ENCODE measurements around the gene GCK. TPM values are rescaled to one million over a fixed set of nuclear protein-coding genes. Genes with fewer than 3 reads are reported as not detected.

GCK gene
- total RNA-seq, 1 donor from 2014 or later: not detected

DNA sequence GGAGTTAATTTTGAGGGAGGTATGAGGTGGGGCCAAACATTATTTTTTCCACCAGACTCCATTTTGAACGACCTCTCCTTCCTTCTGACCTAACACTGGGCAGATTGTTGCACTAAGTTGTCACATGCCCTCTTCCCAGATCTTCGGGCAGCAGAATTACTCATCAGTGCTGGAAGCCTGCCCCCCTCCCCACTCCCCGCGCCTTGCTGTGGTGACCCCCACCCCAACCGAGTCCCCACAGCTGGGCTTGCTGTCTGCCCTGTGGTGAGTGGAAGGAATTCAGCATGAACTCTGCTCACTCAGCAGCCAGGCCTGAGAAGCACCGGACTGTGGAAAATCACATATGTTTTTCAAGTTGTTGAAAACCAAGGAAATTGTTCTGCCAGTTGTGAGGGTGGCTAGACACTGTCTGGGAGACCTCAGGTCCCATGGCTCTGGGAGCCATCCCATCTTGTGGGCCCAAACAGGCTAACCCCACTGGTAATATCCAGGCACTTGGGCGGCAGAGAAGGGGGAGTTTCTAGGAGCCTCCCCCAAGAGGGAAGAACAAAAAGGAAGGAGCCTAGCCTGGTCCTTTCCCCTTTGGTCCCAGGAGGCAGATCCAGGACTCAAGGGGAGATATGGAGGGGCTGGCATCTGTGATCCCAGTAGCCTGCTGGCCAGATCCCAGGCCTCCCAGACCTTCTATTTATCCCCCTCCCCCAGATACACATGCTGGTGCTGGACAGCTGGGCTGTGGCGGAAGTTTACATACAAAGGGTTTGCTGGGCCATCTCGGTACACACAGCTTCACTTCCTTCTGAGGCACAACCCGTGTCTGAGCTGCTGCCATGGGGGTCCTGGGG is 88.6 kb downstream of the GCK start:
- DNase-seq (ENCODE audit: extremely low spot score, unreplicated experiment): peak; percentile 92
- TF ChIP-seq, protein P1, sequence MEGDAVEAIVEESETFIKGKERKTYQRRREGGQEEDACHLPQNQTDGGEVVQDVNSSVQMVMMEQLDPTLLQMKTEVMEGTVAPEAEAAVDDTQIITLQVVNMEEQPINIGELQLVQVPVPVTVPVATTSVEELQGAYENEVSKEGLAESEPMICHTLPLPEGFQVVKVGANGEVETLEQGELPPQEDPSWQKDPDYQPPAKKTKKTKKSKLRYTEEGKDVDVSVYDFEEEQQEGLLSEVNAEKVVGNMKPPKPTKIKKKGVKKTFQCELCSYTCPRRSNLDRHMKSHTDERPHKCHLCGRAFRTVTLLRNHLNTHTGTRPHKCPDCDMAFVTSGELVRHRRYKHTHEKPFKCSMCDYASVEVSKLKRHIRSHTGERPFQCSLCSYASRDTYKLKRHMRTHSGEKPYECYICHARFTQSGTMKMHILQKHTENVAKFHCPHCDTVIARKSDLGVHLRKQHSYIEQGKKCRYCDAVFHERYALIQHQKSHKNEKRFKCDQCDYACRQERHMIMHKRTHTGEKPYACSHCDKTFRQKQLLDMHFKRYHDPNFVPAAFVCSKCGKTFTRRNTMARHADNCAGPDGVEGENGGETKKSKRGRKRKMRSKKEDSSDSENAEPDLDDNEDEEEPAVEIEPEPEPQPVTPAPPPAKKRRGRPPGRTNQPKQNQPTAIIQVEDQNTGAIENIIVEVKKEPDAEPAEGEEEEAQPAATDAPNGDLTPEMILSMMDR (IDR thresholded peaks at IDR 0.05): no peak
- H3K27ac Mint-ChIP-seq (ENCODE audit: unreplicated experiment): peak overlapping the region; percentile 96
- H3K4me3 Mint-ChIP-seq (ENCODE audit: unreplicated experiment): no peak overlapping the region
- peaks cover 70% of the 10 kb centered on the region for H3K4me1 Mint-ChIP-seq (ENCODE audit: unreplicated experiment)
- H3K36me3 Mint-ChIP-seq (ENCODE audit: unreplicated experiment): peaks cover 2% of the 10 kb centered on the region
- no peaks in the 10 kb centered on the region for H3K27me3 Mint-ChIP-seq (ENCODE audit: unreplicated experiment)
- H3K9me3 Mint-ChIP-seq (ENCODE audit: unreplicated experiment): no peaks in the 10 kb centered on the region

DNA sequence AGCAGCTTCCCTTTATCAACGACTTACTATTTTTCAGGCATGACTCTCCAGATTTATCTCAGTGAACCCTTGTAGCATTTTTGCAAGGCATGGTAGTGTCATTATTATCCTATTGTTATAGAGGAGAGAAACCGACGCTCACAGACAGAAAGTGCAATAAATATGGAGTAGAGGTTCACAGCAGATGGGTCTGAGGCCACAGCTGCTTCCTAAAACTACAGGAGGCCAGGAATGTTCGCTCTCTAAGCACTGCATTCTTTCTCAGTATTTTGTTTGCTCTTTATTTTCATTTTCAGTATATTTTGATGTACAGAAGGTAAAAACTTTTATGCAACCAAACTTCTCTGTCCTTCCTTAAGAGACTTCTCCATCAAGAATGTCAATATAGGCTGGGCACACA is 89.6 kb downstream of the GCK start:
- H3K9me3 Mint-ChIP-seq (ENCODE audit: unreplicated experiment): no peaks in the 10 kb centered on the region
- TF ChIP-seq, protein P1 (IDR thresholded peaks at IDR 0.05): no peak
- H3K4me3 Mint-ChIP-seq (ENCODE audit: unreplicated experiment): no peak overlapping the region
- H3K27me3 Mint-ChIP-seq (ENCODE audit: unreplicated experiment): no peaks in the 10 kb centered on the region
- H3K4me1 Mint-ChIP-seq (ENCODE audit: unreplicated experiment): peaks cover 75% of the 10 kb centered on the region
- H3K36me3 Mint-ChIP-seq (ENCODE audit: unreplicated experiment): no peaks in the 10 kb centered on the region
- DNase-seq (ENCODE audit: extremely low spot score, unreplicated experiment): no peak
- H3K27ac Mint-ChIP-seq (ENCODE audit: unreplicated experiment): peak overlapping the region; percentile 96

DNA sequence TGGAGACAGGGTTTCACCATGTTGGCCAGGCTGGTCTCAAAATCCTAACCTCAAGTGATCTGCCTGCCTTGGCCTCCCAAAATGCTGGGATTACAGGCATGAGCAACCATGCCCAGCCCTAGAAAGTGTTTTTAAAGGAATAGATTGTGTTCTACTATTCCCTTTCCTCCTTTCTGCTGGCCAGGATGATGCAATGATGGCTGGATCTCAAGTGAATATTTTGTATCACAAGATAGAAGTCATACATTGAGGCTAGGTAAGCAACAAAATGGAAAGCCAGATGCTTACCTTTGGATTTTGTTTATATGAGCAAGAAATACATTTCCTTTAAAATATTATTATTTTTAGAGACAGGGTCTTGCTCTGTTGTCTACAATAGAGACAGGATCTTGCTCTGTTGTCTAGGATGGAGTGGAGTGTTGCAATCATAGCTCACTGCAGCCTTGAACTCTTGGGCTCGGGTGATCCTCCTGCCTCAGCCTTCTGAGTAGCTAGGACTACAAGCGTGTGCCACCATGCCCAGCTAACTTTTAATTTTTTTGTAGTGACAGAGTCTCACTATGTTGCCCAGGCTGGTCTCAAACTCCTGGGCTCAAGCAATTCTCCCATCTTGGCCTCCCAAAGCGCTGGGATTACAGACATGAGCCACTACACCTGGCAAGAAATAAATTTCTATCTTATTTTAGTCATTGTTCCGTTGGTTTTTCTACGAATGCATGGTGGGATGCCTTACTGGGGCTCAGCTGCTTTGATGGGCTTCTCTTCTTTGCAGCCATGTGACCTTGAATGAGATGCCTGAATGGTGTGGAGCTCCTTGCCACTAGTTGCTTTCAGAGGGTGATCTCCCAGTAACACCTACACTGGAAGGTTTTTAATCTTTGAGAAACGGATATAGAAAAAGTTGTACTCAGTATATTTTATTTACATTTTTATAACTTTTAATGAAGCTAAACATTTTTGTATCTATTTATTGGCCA is 90.9 kb downstream of the GCK start:
- Mint-ChIP-seq H3K36me3 (ENCODE audit: unreplicated experiment) (no peaks in the 10 kb centered on the region), H3K27me3 (ENCODE audit: unreplicated experiment) (no peaks in the 10 kb centered on the region), H3K4me3 (ENCODE audit: unreplicated experiment) (no peak overlapping the region), H3K4me1 (ENCODE audit: unreplicated experiment) (peaks cover 74% of the 10 kb centered on the region), H3K9me3 (ENCODE audit: unreplicated experiment) (no peaks in the 10 kb centered on the region), H3K27ac (ENCODE audit: unreplicated experiment) (no peak overlapping the region)
- TF ChIP-seq, protein P1 (IDR thresholded peaks at IDR 0.05): no peak
- no peak for DNase-seq (ENCODE audit: extremely low spot score, unreplicated experiment)

DNA sequence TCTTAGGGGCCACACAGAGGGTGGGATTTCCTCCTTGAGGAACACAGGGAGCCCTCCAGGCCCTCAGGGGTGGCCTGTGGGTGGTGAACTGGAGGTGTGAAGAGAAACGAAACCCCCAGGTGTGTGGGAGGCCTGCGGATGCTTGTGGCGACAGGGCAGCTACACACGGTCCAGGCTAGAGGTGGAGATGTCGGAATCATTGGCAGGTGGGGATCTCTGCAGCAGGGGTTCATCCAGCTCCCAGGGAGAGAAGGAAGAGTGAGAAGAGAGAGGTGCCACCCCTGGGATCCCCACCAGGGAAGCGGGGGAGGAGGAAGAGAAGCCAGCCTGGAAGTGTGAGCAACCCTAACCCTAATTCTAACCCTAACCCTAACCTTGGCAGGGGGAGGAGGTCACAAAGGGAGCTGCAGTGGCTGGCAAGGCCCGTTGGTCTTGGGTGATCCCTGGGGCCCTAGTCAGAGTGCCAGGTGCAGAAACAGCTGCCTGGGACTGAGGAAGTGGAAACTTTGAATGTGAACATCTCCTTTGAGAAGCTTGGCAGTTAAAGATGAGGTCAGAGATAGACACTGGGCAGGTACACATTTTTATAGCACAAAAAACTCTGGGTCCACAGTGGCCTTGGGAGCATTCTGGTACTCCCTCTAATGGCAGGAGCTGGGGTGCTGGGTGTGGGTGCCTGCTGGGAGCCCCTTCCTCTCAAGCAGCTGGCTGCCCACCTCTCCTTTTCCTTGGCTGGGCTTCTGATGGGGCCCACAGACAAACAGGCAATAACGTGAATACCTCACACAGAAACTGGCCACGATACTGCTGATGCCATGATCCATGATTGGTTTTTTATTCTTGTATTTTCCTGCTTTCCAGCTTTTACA is 91.9 kb downstream of the GCK start:
- H3K4me1 Mint-ChIP-seq (ENCODE audit: unreplicated experiment): peaks cover 66% of the 10 kb centered on the region
- no peaks in the 10 kb centered on the region for H3K36me3 Mint-ChIP-seq (ENCODE audit: unreplicated experiment)
- no peak for DNase-seq (ENCODE audit: extremely low spot score, unreplicated experiment)
- no peaks in the 10 kb centered on the region for H3K9me3 Mint-ChIP-seq (ENCODE audit: unreplicated experiment)
- H3K27me3 Mint-ChIP-seq (ENCODE audit: unreplicated experiment): no peaks in the 10 kb centered on the region
- no peak overlapping the region for H3K27ac Mint-ChIP-seq (ENCODE audit: unreplicated experiment)
- TF ChIP-seq, protein P1 (IDR thresholded peaks at IDR 0.05): no peak
- no peak overlapping the region for H3K4me3 Mint-ChIP-seq (ENCODE audit: unreplicated experiment)
